GM12878 (cell line): ENCODE data around the gene LARP4B. TPM values are rescaled to one million over a fixed set of nuclear protein-coding genes. Genes with fewer than 3 reads are reported as not detected.

Source experiments
- ATAC-seq: fragments of 200-7000 bp; cut with Tn5 transposase; 3 replicates; pipeline ENCODE4 v1.9.1; 2020; ENCODE audit warnings: mild to moderate bottlenecking, moderate library complexity
- BruUV-seq: library from RNA; stranded (reverse); fragments of 400-500 nt; replicated peaks from 2 replicates; lab custom pipeline; 2021; lab: Mats Ljungman, UMichigan
- CTCF ChIA-PET: fragments of 300-600 bp; sonication (Branson Sonifier 250); formaldehyde crosslinking; extraction: SDS; loops from one replicate; lab custom pipeline; 2021; ENCODE audit warnings: inconsistent platforms; lab: Yijun Ruan, JAX
- POLR2A ChIA-PET: fragments of 350-600 bp; formaldehyde crosslinking; extraction: SDS; loops from one replicate; lab custom pipeline; 2021; ENCODE audit warnings: inconsistent platforms; lab: Charles Lee
- RAD21 ChIA-PET: fragments of 300-600 bp; sonication (Branson Sonifier 250); formaldehyde crosslinking; loops from one replicate; lab custom pipeline; 2023; ENCODE audit warnings: antibody characterized with exemption; ENCODE audit not compliant: unreplicated experiment; lab: Charles Lee
- SMC1A ChIA-PET: fragments of 300-600 bp; sonication (Branson Sonifier 250); formaldehyde crosslinking; loops from one replicate; lab custom pipeline; 2023; ENCODE audit not compliant: unreplicated experiment, uncharacterized antibody; lab: Charles Lee
- DNase-seq: peaks from one replicate; pipeline ENCODE4 v3.0.0-alpha.2; 2011; ENCODE audit warnings: low read depth, low spot score
- FAIRE-seq: peaks from 3 replicates; lab custom pipeline; 2011; peaks lifted over from hg19 to GRCh38; lab: Jason Lieb, UNC
- H2AFZ ChIP-seq: 2 replicates; pipeline ENCODE4 v1.6.0; 2011; ENCODE audit warnings: low read depth, low read length, control low read depth; ENCODE audit not compliant: control insufficient read depth
- H3K27ac ChIP-seq: 2 replicates; pipeline ENCODE4 v1.5.1; 2011; ENCODE audit warnings: control low read depth; ENCODE audit not compliant: control insufficient read depth, insufficient read depth
- H3K27me3 ChIP-seq, 2 experiments: replicated peaks in 1 of 2; 2 replicates each; pipeline versions ENCODE4 v1.6.0 to v1.6.1; 2011; ENCODE audit warnings: low read length in 1 of 2; ENCODE audit not compliant: control insufficient read depth in 2 of 2, insufficient read depth in 2 of 2
- H3K36me3 ChIP-seq, 2 experiments: 2 replicates each; pipeline ENCODE4 v1.5.1; 2011; ENCODE audit warnings: low read length in 1 of 2; ENCODE audit not compliant: control insufficient read depth in 2 of 2, insufficient read depth in 2 of 2
- H3K4me1 ChIP-seq: 2 replicates; pipeline ENCODE4 v1.6.1; 2011; ENCODE audit warnings: mild to moderate bottlenecking, low read length, moderate library complexity, mixed read lengths; ENCODE audit not compliant: control insufficient read depth, insufficient read depth
- H3K4me2 ChIP-seq: 2 replicates; pipeline ENCODE4 v1.6.0; 2011; ENCODE audit warnings: control low read depth; ENCODE audit not compliant: control insufficient read depth, insufficient read depth
- H3K4me3 ChIP-seq: fragments of 200-600 bp; sonication (generic); 2 replicates; pipeline ENCODE4 v1.5.1; 2016
- H3K79me2 ChIP-seq: 2 replicates; pipeline ENCODE4 v1.6.0; 2011; ENCODE audit warnings: low read length; ENCODE audit not compliant: control insufficient read depth, insufficient read depth
- H3K9ac ChIP-seq: 2 replicates; pipeline ENCODE4 v1.8.0; 2011; ENCODE audit warnings: low read length, control low read depth, mixed read lengths; ENCODE audit not compliant: control insufficient read depth, insufficient read depth
- H3K9me3 ChIP-seq: replicated peaks from 3 replicates; pipeline ENCODE4 v1.5.1; 2011; ENCODE audit warnings: mild to moderate bottlenecking, low read length; ENCODE audit not compliant: control insufficient read depth, insufficient read depth
- H4K20me1 ChIP-seq: 2 replicates; pipeline ENCODE4 v1.6.0; 2011; ENCODE audit not compliant: control insufficient read depth, insufficient read depth
- MTA3 ChIP-seq: IDR thresholded peaks from 2 replicates; pipeline ENCODE4 v1.6.1; 2012; ENCODE audit warnings: low read length, inconsistent platforms, borderline replicate concordance
- RCOR1 ChIP-seq: conservative IDR thresholded peaks from 2 replicates; pipeline ENCODE4 v1.6.1; 2012; ENCODE audit warnings: low read depth, low read length, improper control_type of control experiment
- SIN3A ChIP-seq: IDR thresholded peaks from 2 replicates; pipeline ENCODE4 v1.6.1; 2012; ENCODE audit warnings: low read depth, low read length, improper control_type of control experiment
- SMARCA5 ChIP-seq: fragments of 450-650 bp; IDR thresholded peaks from 2 replicates; pipeline ENCODE4 v1.6.1; 2017; ENCODE audit warnings: mild to moderate bottlenecking
- SUZ12 ChIP-seq: fragments of 200-600 bp; sonication (generic); IDR thresholded peaks from one replicate; pipeline ENCODE4 v1.6.1; 2018; ENCODE audit warnings: antibody characterized with exemption, mild to moderate bottlenecking; ENCODE audit not compliant: unreplicated experiment
- TBL1XR1 ChIP-seq: IDR thresholded peaks from 2 replicates; pipeline ENCODE4 v1.6.1; 2012; ENCODE audit warnings: low read depth, low read length, improper control_type of control experiment
- WGBS: methylation state at CpG from one replicate; pipeline ENCODE4 v1.1.6; 2016; ENCODE audit warnings: low lambda C conversion rate; ENCODE audit not compliant: insufficient replicate concordance, insufficient coverage; ENCODE audit errors: missing lambda C conversion rate; 5-methylcytosine and 5-hydroxymethylcytosine counted together
- in situ Hi-C: fragments of 300-500 bp; cut with MboI; formaldehyde crosslinking; loops from 9 replicates; pipeline ENCODE4 v1.14.3; 2018; ENCODE audit warnings: mixed read lengths
- intact Hi-C: fragments of 100-400 bp; cut with micrococcal nuclease; formaldehyde crosslinking; loops from one replicate; pipeline ENCODE4 v1.14.2; 2022; ENCODE audit not compliant: unreplicated experiment
- polyA plus RNA-seq, 11 experiments: library from polyadenylated mRNA; depleted of rRNA in 4 of 11; unstranded in 6 of 11; stranded (reverse) in 5 of 11; fragments of >200 nt; fragmentation: Nextera tagmentation in 4 of 11; fragmentation: Illumina TruSeq in 1 of 11; extraction: Ambion mirVana in 4 of 11; extraction: Trizol in 1 of 11; gene quantifications; 1 replicate in 1 of 11; 2 replicates in 10 of 11; pipeline versions ENCODE4 v1.2.1 to v1.2.3, GENCODE V29; 2011 to 2016; ENCODE audit warnings: inconsistent platforms in 2 of 11, missing spikeins in 2 of 11, low read depth in 1 of 11
- total RNA-seq, 4 experiments: library from RNA; depleted of rRNA in 3 of 4; stranded (reverse); fragments of >200 nt in 3 of 4; fragmentation: Illumina TruSeq in 1 of 4; extraction: Trizol in 1 of 4; gene quantifications; 2 replicates each; pipeline versions ENCODE4 v1.2.1 to v1.2.3, GENCODE V29; 2013 to 2021
- TF ChIP-seq, protein P1 (sequence below): IDR thresholded peaks from 2 replicates; pipeline ENCODE4 v1.6.1; 2012; ENCODE audit warnings: mild to moderate bottlenecking, low read depth, low read length
- TF ChIP-seq, protein P2 (sequence below): IDR thresholded peaks from 2 replicates; pipeline ENCODE4 v1.6.1; 2012; ENCODE audit warnings: low read depth, low read length, improper control_type of control experiment
- TF ChIP-seq, protein P3 (sequence below): IDR thresholded peaks from 2 replicates; pipeline ENCODE4 v1.6.1; 2011; ENCODE audit warnings: borderline replicate concordance, low read depth, mild to moderate bottlenecking, moderate library complexity, mixed read lengths, low read length; ENCODE audit not compliant: insufficient read depth; ENCODE audit errors: extremely low read length

The LARP4B gene
- total and polyA plus RNA-seq, 10 of the 15 experiments (the other 5 are each of a cell fraction or from before 2014, with no cell fraction given) = 10.5 to 119 (median 39.4) TPM

DNA sequence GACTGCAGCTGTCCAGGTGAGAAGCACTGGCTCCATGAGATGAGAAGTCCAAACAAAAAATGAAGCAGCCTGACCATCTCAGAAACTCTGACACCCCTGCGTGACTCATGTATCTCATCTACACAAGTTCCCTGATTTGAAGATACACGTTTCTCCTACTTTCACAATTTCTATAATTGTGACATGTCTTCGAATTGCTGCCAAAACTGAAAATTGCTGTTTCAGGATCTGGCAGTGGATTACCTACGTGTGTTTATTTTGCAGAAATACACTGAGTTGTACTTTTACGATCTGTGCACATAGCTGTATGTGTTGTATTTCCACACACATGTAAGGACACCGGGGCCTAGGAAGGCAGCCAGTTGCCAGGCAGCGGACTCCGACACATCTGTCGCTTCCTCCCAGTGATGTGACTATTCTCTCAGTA lies 53.2 kb downstream of the LARP4B start:
- Histone ChIP-seq H3K79me2 (no peaks in the 10 kb centered on the region; the same call in 1 of the 2 replicates), H3K27me3 (no peaks in the 10 kb centered on the region), H3K9ac (no peak overlapping the region), H3K27ac (no peak overlapping the region), H3K9me3 (no peaks in the 10 kb centered on the region), H2AFZ (no peak overlapping the region), H3K4me3 (no peak overlapping the region), H3K4me2 (no peak overlapping the region), H3K4me1 (no peaks in the 10 kb centered on the region), H4K20me1 (no peaks in the 10 kb centered on the region), H3K36me3 (peaks cover 16 to 18% of the 10 kb centered on the region in 2 experiments)
- FAIRE-seq (no peak), DNase-seq (no peak), ATAC-seq (no peak)
- RAD21 ChIA-PET = no interaction called here
- no TSS peak for BruUV-seq
- TF ChIP-seq TBL1XR1 = no peak
- no peak for TF ChIP-seq SUZ12
- no peak for TF ChIP-seq RCOR1
- TF ChIP-seq, protein P1, sequence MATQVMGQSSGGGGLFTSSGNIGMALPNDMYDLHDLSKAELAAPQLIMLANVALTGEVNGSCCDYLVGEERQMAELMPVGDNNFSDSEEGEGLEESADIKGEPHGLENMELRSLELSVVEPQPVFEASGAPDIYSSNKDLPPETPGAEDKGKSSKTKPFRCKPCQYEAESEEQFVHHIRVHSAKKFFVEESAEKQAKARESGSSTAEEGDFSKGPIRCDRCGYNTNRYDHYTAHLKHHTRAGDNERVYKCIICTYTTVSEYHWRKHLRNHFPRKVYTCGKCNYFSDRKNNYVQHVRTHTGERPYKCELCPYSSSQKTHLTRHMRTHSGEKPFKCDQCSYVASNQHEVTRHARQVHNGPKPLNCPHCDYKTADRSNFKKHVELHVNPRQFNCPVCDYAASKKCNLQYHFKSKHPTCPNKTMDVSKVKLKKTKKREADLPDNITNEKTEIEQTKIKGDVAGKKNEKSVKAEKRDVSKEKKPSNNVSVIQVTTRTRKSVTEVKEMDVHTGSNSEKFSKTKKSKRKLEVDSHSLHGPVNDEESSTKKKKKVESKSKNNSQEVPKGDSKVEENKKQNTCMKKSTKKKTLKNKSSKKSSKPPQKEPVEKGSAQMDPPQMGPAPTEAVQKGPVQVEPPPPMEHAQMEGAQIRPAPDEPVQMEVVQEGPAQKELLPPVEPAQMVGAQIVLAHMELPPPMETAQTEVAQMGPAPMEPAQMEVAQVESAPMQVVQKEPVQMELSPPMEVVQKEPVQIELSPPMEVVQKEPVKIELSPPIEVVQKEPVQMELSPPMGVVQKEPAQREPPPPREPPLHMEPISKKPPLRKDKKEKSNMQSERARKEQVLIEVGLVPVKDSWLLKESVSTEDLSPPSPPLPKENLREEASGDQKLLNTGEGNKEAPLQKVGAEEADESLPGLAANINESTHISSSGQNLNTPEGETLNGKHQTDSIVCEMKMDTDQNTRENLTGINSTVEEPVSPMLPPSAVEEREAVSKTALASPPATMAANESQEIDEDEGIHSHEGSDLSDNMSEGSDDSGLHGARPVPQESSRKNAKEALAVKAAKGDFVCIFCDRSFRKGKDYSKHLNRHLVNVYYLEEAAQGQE = no peak
- no peak for TF ChIP-seq SIN3A
- TF ChIP-seq, protein P2, sequence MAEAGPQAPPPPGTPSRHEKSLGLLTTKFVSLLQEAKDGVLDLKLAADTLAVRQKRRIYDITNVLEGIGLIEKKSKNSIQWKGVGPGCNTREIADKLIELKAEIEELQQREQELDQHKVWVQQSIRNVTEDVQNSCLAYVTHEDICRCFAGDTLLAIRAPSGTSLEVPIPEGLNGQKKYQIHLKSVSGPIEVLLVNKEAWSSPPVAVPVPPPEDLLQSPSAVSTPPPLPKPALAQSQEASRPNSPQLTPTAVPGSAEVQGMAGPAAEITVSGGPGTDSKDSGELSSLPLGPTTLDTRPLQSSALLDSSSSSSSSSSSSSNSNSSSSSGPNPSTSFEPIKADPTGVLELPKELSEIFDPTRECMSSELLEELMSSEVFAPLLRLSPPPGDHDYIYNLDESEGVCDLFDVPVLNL = no peak
- TF ChIP-seq, protein P3, sequence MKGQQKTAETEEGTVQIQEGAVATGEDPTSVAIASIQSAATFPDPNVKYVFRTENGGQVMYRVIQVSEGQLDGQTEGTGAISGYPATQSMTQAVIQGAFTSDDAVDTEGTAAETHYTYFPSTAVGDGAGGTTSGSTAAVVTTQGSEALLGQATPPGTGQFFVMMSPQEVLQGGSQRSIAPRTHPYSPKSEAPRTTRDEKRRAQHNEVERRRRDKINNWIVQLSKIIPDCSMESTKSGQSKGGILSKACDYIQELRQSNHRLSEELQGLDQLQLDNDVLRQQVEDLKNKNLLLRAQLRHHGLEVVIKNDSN = no peak
- no peak for TF ChIP-seq MTA3
- no peak for TF ChIP-seq SMARCA5
- POLR2A ChIA-PET = no interaction called here
- intact Hi-C loops (no loop called here), in situ Hi-C loops (no loop called here)
- SMC1A ChIA-PET = no interaction called here
- 86% methylated on average over 9 of the region's 9 CpGs for WGBS
- CTCF ChIA-PET = no interaction called here
